Measurements from ENCODE around the gene MPDZ.

- TF ChIP-seq CTCF (IDR thresholded peaks at IDR 0.05) (no peak), POLR2A (IDR thresholded peaks at IDR 0.05) (no peak)
These were observed 152.4 kb downstream of the MPDZ start for GRCh38 chr9:13127131-13127530.
